HepG2 (cell line): ENCODE measurements around the gene ZIC2. TPM values are rescaled to one million over a fixed set of nuclear protein-coding genes. Genes with fewer than 3 reads are reported as not detected.

ENCODE experiments used
- ATAC-seq: fragments of 200-7000 bp; cut with Tn5 transposase; 3 replicates; pipeline ENCODE4 v1.9.1; 2020; ENCODE audit warnings: mild to moderate bottlenecking, moderate library complexity
- BruUV-seq: library from RNA; stranded (reverse); fragments of 400-500 nt; replicated peaks from 2 replicates; lab custom pipeline; 2021; lab: Mats Ljungman, UMichigan
- CTCF ChIA-PET: fragments of 300-600 bp; formaldehyde crosslinking; extraction: SDS; loops from one replicate; lab custom pipeline; 2021; ENCODE audit warnings: low total read pairs, inconsistent platforms, low intra/inter-chr PET ratio; lab: Yijun Ruan, JAX
- POLR2A ChIA-PET: fragments of 350-600 bp; sonication (Branson Sonifier 250); formaldehyde crosslinking; loops from one replicate; lab custom pipeline; 2020; ENCODE audit warnings: antibody characterized with exemption, inconsistent platforms; lab: Yijun Ruan, JAX
- DNase-seq: peaks from one replicate; pipeline ENCODE4 v3.0.0-alpha.2; 2015; ENCODE audit warnings: low spot score
- FAIRE-seq: peaks from 3 replicates; lab custom pipeline; 2011; peaks lifted over from hg19 to GRCh38; lab: Jason Lieb, UNC
- H2AFZ ChIP-seq: one replicate; pipeline ENCODE4 v1.6.1; 2011; ENCODE audit warnings: low read length, inconsistent platforms
- H3K27ac ChIP-seq: fragments of 300-600 bp; 3 replicates; pipeline ENCODE4 v1.8.0; 2011; ENCODE audit warnings: mixed run types, mild to moderate bottlenecking, mixed read lengths, low read length, inconsistent platforms; ENCODE audit not compliant: insufficient read depth; ENCODE audit errors: extremely low read length
- H3K27me3 ChIP-seq, 2 experiments: fragments of 200-600 bp in 1 of 2; 2 replicates in 1 of 2; 3 replicates in 1 of 2; pipeline versions ENCODE4 v1.6.0 to v1.8.0; 2011; ENCODE audit warnings: low read length in 2 of 2, mild to moderate bottlenecking in 2 of 2, moderate library complexity in 2 of 2, inconsistent platforms in 1 of 2; ENCODE audit not compliant: insufficient read depth in 2 of 2, control insufficient read depth in 1 of 2
- H3K36me3 ChIP-seq, 2 experiments: fragments of 200-600 bp in 1 of 2; replicated peaks in 1 of 2; 2 replicates in 1 of 2; 3 replicates in 1 of 2; pipeline versions ENCODE4 v1.5.1 to v1.8.0; 2011; ENCODE audit warnings: low read length in 2 of 2, inconsistent platforms in 1 of 2; ENCODE audit not compliant: insufficient read depth in 2 of 2, control insufficient read depth in 1 of 2
- H3K4me1 ChIP-seq: 2 replicates; pipeline ENCODE4 v1.5.1; 2012; ENCODE audit warnings: low read length, inconsistent platforms; ENCODE audit not compliant: insufficient read depth
- H3K4me2 ChIP-seq: 2 replicates; pipeline ENCODE4 v1.6.0; 2011; ENCODE audit warnings: low read depth, low read length, inconsistent platforms
- H3K4me3 ChIP-seq, 3 experiments: fragments of 200-600 bp in 1 of 3; sonication (generic), shearing (Covaris generic) in 1 of 3; replicated peaks in 1 of 3; 2 replicates each; pipeline ENCODE4 v1.5.1; 2011 to 2016; ENCODE audit warnings: low read length in 3 of 3, inconsistent platforms in 2 of 3, low read depth in 2 of 3, mild to moderate bottlenecking in 2 of 3, control low read depth in 1 of 3, mixed read lengths in 1 of 3; ENCODE audit not compliant: insufficient read depth in 1 of 3
- H3K79me2 ChIP-seq: one replicate; pipeline ENCODE4 v1.6.1; 2011; ENCODE audit warnings: low read length, inconsistent platforms; ENCODE audit not compliant: insufficient read depth
- H3K9ac ChIP-seq: 2 replicates; pipeline ENCODE4 v1.6.0; 2011; ENCODE audit warnings: mild to moderate bottlenecking, low read depth, low read length, inconsistent platforms; ENCODE audit not compliant: insufficient read depth
- H3K9me3 ChIP-seq: 2 replicates; pipeline ENCODE4 v1.5.1; 2012; ENCODE audit warnings: mild to moderate bottlenecking, low read length
- H4K20me1 ChIP-seq: 2 replicates; pipeline ENCODE4 v1.6.0; 2011; ENCODE audit warnings: inconsistent platforms, mild to moderate bottlenecking, low read length, moderate library complexity; ENCODE audit not compliant: insufficient read depth
- CBX5 ChIP-seq: sonication (generic); formaldehyde crosslinking; IDR thresholded peaks from 2 replicates; pipeline ENCODE4 v1.4.0; 2020; ENCODE audit warnings: missing genetic modification reagents, borderline replicate concordance
- CENPT ChIP-seq: sonication (generic); formaldehyde crosslinking; IDR thresholded peaks from 2 replicates; pipeline ENCODE4 v1.8.0; 2022; ENCODE audit warnings: low read depth, mild to moderate bottlenecking, moderate library complexity, missing genetic modification reagents
- EP300 ChIP-seq, 3 experiments: sonication (generic) in 1 of 3; formaldehyde crosslinking in 1 of 3; IDR thresholded peaks; 2 replicates each; pipeline versions ENCODE4 v1.5.1 to v1.6.1; 2011 to 2020; ENCODE audit warnings: low read depth in 2 of 3, low read length in 2 of 3, borderline replicate concordance in 1 of 3, improper control_type of control experiment in 1 of 3, mild to moderate bottlenecking in 1 of 3, missing genetic modification reagents in 1 of 3, moderate library complexity in 1 of 3
- IRX3 ChIP-seq: sonication (generic); formaldehyde crosslinking; IDR thresholded peaks from 2 replicates; pipeline ENCODE4 v1.8.1; 2023; ENCODE audit warnings: mild to moderate bottlenecking, low read depth, missing genetic modification reagents, borderline replicate concordance
- KMT2A ChIP-seq: sonication (generic); formaldehyde crosslinking; IDR thresholded peaks from 2 replicates; pipeline ENCODE4 v1.4.0; 2020; ENCODE audit warnings: missing genetic modification reagents
- TBX3 ChIP-seq: fragments of 450-650 bp; IDR thresholded peaks from 2 replicates; pipeline ENCODE4 v1.6.1; 2017; ENCODE audit warnings: antibody characterized with exemption, mild to moderate bottlenecking, inconsistent platforms, borderline replicate concordance
- ZNF274 ChIP-seq: sonication (generic); formaldehyde crosslinking; IDR thresholded peaks from 2 replicates; pipeline ENCODE4 v1.5.1; 2020; ENCODE audit warnings: mild to moderate bottlenecking, missing genetic modification reagents
- ZNF598 ChIP-seq: sonication (generic); formaldehyde crosslinking; IDR thresholded peaks from 2 replicates; pipeline ENCODE4 v1.5.1; 2020; ENCODE audit warnings: mild to moderate bottlenecking, missing genetic modification reagents, borderline replicate concordance
- ZNF781 ChIP-seq: sonication (generic); formaldehyde crosslinking; IDR thresholded peaks from 2 replicates; pipeline ENCODE4 v1.5.1; 2020; ENCODE audit warnings: borderline replicate concordance, mild to moderate bottlenecking, missing genetic modification reagents; ENCODE audit errors: not compliant biosample characterization
- ZZZ3 ChIP-seq: sonication (generic); formaldehyde crosslinking; IDR thresholded peaks from 2 replicates; pipeline ENCODE4 v1.4.0; 2020; ENCODE audit warnings: missing genetic modification reagents, mild to moderate bottlenecking, borderline replicate concordance
- WGBS: methylation state at CpG from one replicate; pipeline ENCODE4 v1.1.6; 2017; ENCODE audit warnings: low lambda C conversion rate; 5-methylcytosine and 5-hydroxymethylcytosine counted together
- in situ Hi-C: cut with HindIII; loops from 2 replicates; pipeline ENCODE4 v1.10.0; 2017; ENCODE audit warnings: low pct_unique_long_range_greater_than_20kb; ENCODE audit not compliant: extremely low pct_ligation_motif_present
- intact Hi-C: fragments of 100-400 bp; cut with micrococcal nuclease; formaldehyde crosslinking; loops from one replicate; pipeline ENCODE4 v1.10.0; 2022; ENCODE audit not compliant: unreplicated experiment
- polyA plus RNA-seq, 8 experiments: library from polyadenylated mRNA; depleted of rRNA in 3 of 8; stranded (reverse) in 7 of 8; unstranded in 1 of 8; fragments of >200 nt; fragmentation: Illumina TruSeq in 4 of 8; extraction: Trizol in 4 of 8; gene quantifications; 2 replicates each; pipeline versions ENCODE4 v1.2.1 to v1.2.3, GENCODE V29; 2011 to 2016; ENCODE audit warnings: low read depth in 4 of 8, missing spikeins in 1 of 8, mixed read lengths in 1 of 8; ENCODE audit not compliant: insufficient read depth in 1 of 8
- total RNA-seq, 5 experiments: library from RNA; depleted of rRNA; stranded (reverse); fragments of >200 nt; fragmentation: Illumina TruSeq; extraction: Trizol; gene quantifications; 2 replicates each; pipeline ENCODE4 v1.2.3, GENCODE V29; 2016; ENCODE audit warnings: low read depth in 1 of 5

ZIC2 gene
- total and polyA plus RNA-seq, 2 of the 13 experiments (the other 11 are each of a cell fraction or from before 2014, with no cell fraction given): 0.13 TPM; not detected in 1

GRCh38 chr13:99996381-99996973 is 14.9 kb downstream of the ZIC2 start:
- Histone ChIP-seq H3K36me3 (no peaks in the 10 kb centered on the region), H3K4me1 (0 out of 2 replicates have a peak, but pooled peaks cover 4% of the 10 kb centered on the region), H3K79me2 (no peaks in the 10 kb centered on the region), H3K27ac (no peak overlapping the region), H3K9ac (no peak overlapping the region), H3K4me3 (no peak overlapping the region), H4K20me1 (no peaks in the 10 kb centered on the region), H3K9me3 (no peaks in the 10 kb centered on the region), H3K4me2 (no peak overlapping the region), H2AFZ (no peak overlapping the region), H3K27me3 (peaks cover 2 to 37% of the 10 kb centered on the region in 2 experiments; a peak in 4 of 5 replicates)
- CTCF ChIA-PET: no interaction called here
- DNase-seq: no peak
- 61% methylated on average over 8 of the region's 8 CpGs for WGBS
- TF ChIP-seq CBX5 (no peak), TBX3 (no peak), ZNF598 (CRISPR knock-in tag) (no peak), EP300 (IDR thresholded peaks at IDR 0.05; ENCODE audit: low read depth in 2 of 2, low read length in 2 of 2) (no peak), EP300 (CRISPR knock-in tag; IDR thresholded peaks at IDR 0.05; ENCODE audit: borderline replicate concordance) (no peak), KMT2A (CRISPR knock-in tag) (no peak), CENPT (CRISPR knock-in tag) (no peak), ZNF781 (no peak), ZZZ3 (no peak), ZNF274 (no peak), IRX3 (CRISPR knock-in tag) (no peak)
- in situ Hi-C loops: no loop called here
- intact Hi-C loops: no loop called here
- ATAC-seq: no peak
- FAIRE-seq: no peak
- POLR2A ChIA-PET: no interaction called here
- BruUV-seq: no TSS peak
